IMR-90 (cell line): Measurements from ENCODE around the gene INPP4A.

Source experiments
- BHLHE40 ChIP-seq: fragments of 150-350 bp; IDR thresholded peaks from 2 replicates; pipeline ENCODE4 v1.6.1; 2016; ENCODE audit warnings: mild to moderate bottlenecking, low read depth, low read length
- CEBPB ChIP-seq: IDR thresholded peaks from 2 replicates; pipeline ENCODE4 v1.6.1; 2012; ENCODE audit warnings: low read depth, low read length, improper control_type of control experiment
- CTCF ChIP-seq: conservative IDR thresholded peaks from 2 replicates; pipeline ENCODE4 v1.5.1; 2012; ENCODE audit warnings: mild to moderate bottlenecking, low read depth, low read length, improper control_type of control experiment
- MAFK ChIP-seq: IDR thresholded peaks from 2 replicates; pipeline ENCODE4 v1.6.1; 2012; ENCODE audit warnings: low read depth, low read length, improper control_type of control experiment
- NFE2L2 ChIP-seq: fragments of 150-350 bp; IDR thresholded peaks from 2 replicates; pipeline ENCODE4 v1.6.1; 2016; ENCODE audit warnings: low read depth, mild to moderate bottlenecking, low read length
- POLR2A ChIP-seq: IDR thresholded peaks from 2 replicates; pipeline ENCODE4 v1.6.1; 2012; ENCODE audit warnings: mild to moderate bottlenecking, low read depth, low read length
- RCOR1 ChIP-seq: IDR thresholded peaks from 2 replicates; pipeline ENCODE4 v1.6.1; 2012; ENCODE audit warnings: mild to moderate bottlenecking, low read length, improper control_type of control experiment; ENCODE audit not compliant: insufficient replicate concordance
- RFX5 ChIP-seq: IDR thresholded peaks from 2 replicates; pipeline ENCODE4 v1.8.0; 2012; ENCODE audit warnings: low read depth, mild to moderate bottlenecking, low read length, moderate library complexity
- SMC3 ChIP-seq: fragments of 150-350 bp; IDR thresholded peaks from 2 replicates; pipeline ENCODE4 v1.6.1; 2016; ENCODE audit warnings: low read depth, mild to moderate bottlenecking, antibody characterized with exemption, low read length, moderate library complexity
- USF2 ChIP-seq: fragments of 150-350 bp; IDR thresholded peaks from 2 replicates; pipeline ENCODE4 v1.6.1; 2017; ENCODE audit warnings: mild to moderate bottlenecking, antibody characterized with exemption, low read length, low read depth

GRCh38 chr2:98532756-98533155 is 88.1 kb downstream of the INPP4A start:
- no peak for TF ChIP-seq CTCF
- TF ChIP-seq CEBPB: no peak
- TF ChIP-seq NFE2L2: no peak
- TF ChIP-seq USF2: no peak
- TF ChIP-seq POLR2A: no peak
- TF ChIP-seq SMC3: no peak
- TF ChIP-seq BHLHE40: no peak
- no peak for TF ChIP-seq RCOR1
- TF ChIP-seq MAFK: no peak
- no peak for TF ChIP-seq RFX5
